OCI-LY7 (cell line): ENCODE results near the gene IDUA. TPM values are rescaled to one million over a fixed set of nuclear protein-coding genes. Genes with fewer than 3 reads are reported as not detected.

Source experiments
- BruUV-seq: library from RNA; stranded (reverse); fragments of 400-500 nt; replicated peaks from 2 replicates; lab custom pipeline; 2021; lab: Mats Ljungman, UMichigan
- CTCF ChIA-PET: fragments of 300-600 bp; sonication (Branson Sonifier 250); formaldehyde crosslinking; loops from one replicate; lab custom pipeline; 2022; ENCODE audit warnings: antibody characterized with exemption; ENCODE audit not compliant: unreplicated experiment; lab: Charles Lee
- POLR2A ChIA-PET: fragments of 300-600 bp; sonication (Branson Sonifier 250); formaldehyde crosslinking; loops from one replicate; lab custom pipeline; 2022; ENCODE audit warnings: antibody characterized with exemption; lab: Charles Lee
- DNase-seq: peaks from one replicate; pipeline ENCODE4 v3.0.0-alpha.2; 2015; ENCODE audit warnings: low spot score
- H2AFZ ChIP-seq: fragments of 200-600 bp; sonication (generic), shearing (Covaris generic); 2 replicates; pipeline ENCODE4 v1.6.1; 2014; ENCODE audit warnings: mild to moderate bottlenecking, antibody characterized with exemption, low read length, moderate library complexity
- H3K27ac ChIP-seq: fragments of 200-600 bp; sonication (generic); 2 replicates; pipeline ENCODE4 v1.5.1; 2014; ENCODE audit warnings: mixed run types, low read depth, mild to moderate bottlenecking, moderate library complexity, low read length, inconsistent platforms; ENCODE audit not compliant: poor library complexity, severe bottlenecking
- H3K36me3 ChIP-seq: fragments of 200-600 bp; sonication (generic); 2 replicates; pipeline ENCODE4 v1.6.1; 2014; ENCODE audit warnings: mild to moderate bottlenecking, antibody characterized with exemption, low read length, moderate library complexity, mixed read lengths; ENCODE audit not compliant: insufficient read depth
- H3K4me1 ChIP-seq: fragments of 200-600 bp; sonication (generic); 2 replicates; pipeline ENCODE4 v1.5.1; 2014; ENCODE audit warnings: mild to moderate bottlenecking, low read length; ENCODE audit not compliant: insufficient read depth, poor library complexity, severe bottlenecking
- H3K4me2 ChIP-seq: fragments of 200-600 bp; sonication (generic); 2 replicates; pipeline ENCODE4 v1.6.1; 2014; ENCODE audit warnings: mild to moderate bottlenecking, low read length
- H3K4me3 ChIP-seq: fragments of 200-600 bp; sonication (generic); 2 replicates; pipeline ENCODE4 v1.5.1; 2014; ENCODE audit warnings: mild to moderate bottlenecking, low read depth, low read length; ENCODE audit not compliant: poor library complexity, severe bottlenecking
- H3K79me2 ChIP-seq: fragments of 200-600 bp; sonication (generic); 2 replicates; pipeline ENCODE4 v1.6.1; 2016; ENCODE audit warnings: low read depth, mild to moderate bottlenecking, low read length, moderate library complexity, mixed read lengths; ENCODE audit not compliant: insufficient read depth
- H3K9me2 ChIP-seq: fragments of 200-600 bp; sonication (generic); 2 replicates; pipeline ENCODE4 v1.6.1; 2016; ENCODE audit warnings: mild to moderate bottlenecking, low read length, mixed read lengths; ENCODE audit not compliant: insufficient read depth
- H3K9me3 ChIP-seq: fragments of 200-600 bp; sonication (generic); 2 replicates; pipeline ENCODE4 v1.6.1; 2014; ENCODE audit warnings: mild to moderate bottlenecking, mixed run types, low read length, mixed read lengths
- H4K20me1 ChIP-seq: fragments of 200-600 bp; sonication (generic); 2 replicates; pipeline ENCODE4 v1.6.1; 2014; ENCODE audit warnings: mild to moderate bottlenecking, antibody characterized with exemption, low read length, moderate library complexity, mixed read lengths; ENCODE audit not compliant: insufficient read depth
- CTCF ChIP-seq: fragments of 200-600 bp; sonication (generic); conservative IDR thresholded peaks from 2 replicates; pipeline ENCODE4 v1.5.1; 2014; ENCODE audit warnings: mild to moderate bottlenecking, antibody characterized with exemption, low read length, moderate library complexity, mixed read lengths
- EZH2phosphoT487 ChIP-seq: fragments of 200-600 bp; sonication (generic); IDR thresholded peaks from 2 replicates; pipeline ENCODE4 v1.6.1; 2018; ENCODE audit warnings: low read depth, borderline replicate concordance, mild to moderate bottlenecking, mixed run types, antibody characterized with exemption, low read length, moderate library complexity, mixed read lengths
- intact Hi-C: fragments of 100-400 bp; cut with micrococcal nuclease; formaldehyde crosslinking; loops from one replicate; pipeline ENCODE4 v1.10.0; 2022; ENCODE audit not compliant: unreplicated experiment
- total RNA-seq, 2 experiments: library from RNA; depleted of rRNA in 1 of 2; stranded (reverse); fragments of >200 nt in 1 of 2; shearing (Covaris generic) in 1 of 2; gene quantifications; 2 replicates each; pipeline ENCODE4 v1.2.3, GENCODE V29; 2014 to 2022

IDUA gene
- total RNA-seq, 2 experiments from 2014 or later, result 12.3 to 15.7 TPM

DNA sequence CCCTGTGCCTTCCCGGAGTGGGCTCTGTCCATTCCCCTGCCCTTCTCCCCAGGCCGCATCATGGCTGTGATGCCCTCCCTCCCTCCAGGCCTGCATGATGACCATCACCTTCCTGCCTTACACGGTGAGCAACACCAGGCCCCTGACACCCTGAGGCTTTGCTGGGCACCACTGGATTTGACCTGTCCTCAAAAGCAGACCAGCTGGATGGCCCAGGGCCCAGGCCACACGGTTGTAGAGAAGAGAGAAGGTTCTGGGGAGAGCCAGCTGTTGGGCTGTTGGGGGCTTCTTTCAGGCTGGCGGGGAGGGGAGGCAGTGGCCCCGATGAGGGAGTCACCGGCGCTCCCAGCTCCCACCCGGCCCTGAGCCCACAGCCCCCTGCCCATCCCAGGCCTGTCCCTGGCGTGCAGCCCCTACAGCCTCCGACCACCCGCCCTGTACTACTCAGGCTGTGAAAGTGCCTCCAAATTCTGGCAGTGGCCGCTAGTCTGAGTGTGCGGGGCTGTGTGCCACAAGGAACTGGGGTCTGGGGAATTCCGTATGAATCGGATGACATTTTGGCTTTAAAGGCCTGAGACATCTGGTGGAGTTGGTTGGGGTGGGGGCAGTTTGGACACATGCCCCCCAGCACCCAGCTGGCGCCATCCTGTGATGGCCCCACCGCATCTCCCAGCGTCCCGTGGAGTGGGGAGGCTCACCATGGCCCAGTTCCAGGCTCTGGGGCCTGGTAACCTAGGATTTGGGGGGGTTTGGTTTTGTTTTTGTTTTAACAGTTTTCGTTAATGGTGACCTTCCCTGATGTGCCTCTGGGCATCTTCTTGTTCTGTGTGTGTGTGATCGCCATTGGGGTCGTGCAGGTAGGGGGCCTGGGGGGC lies 35.0 kb upstream of the IDUA start:
- ChIA-PET CTCF (no interaction called here), POLR2A (no interaction called here)
- intact Hi-C loops, result no loop called here
- no peaks in the 10 kb centered on the region for H3K4me1 ChIP-seq
- H4K20me1 ChIP-seq, result no peaks in the 10 kb centered on the region
- H3K4me3 ChIP-seq, result no peak overlapping the region
- no peak for DNase-seq
- H3K9me2 ChIP-seq, result no peaks in the 10 kb centered on the region
- no peaks in the 10 kb centered on the region for H3K9me3 ChIP-seq
- BruUV-seq, result no TSS peak
- no peaks in the 10 kb centered on the region for H3K36me3 ChIP-seq
- H2AFZ ChIP-seq, result no peak overlapping the region
- TF ChIP-seq CTCF (no peak), EZH2phosphoT487 (no peak)
- no peaks in the 10 kb centered on the region for H3K79me2 ChIP-seq
- H3K27ac ChIP-seq, result no peak overlapping the region
- no peak overlapping the region for H3K4me2 ChIP-seq

GRCh38 chr4:952881-953573 lies 33.8 kb upstream of the IDUA start:
- no peak for TF ChIP-seq EZH2phosphoT487
- no peak for TF ChIP-seq CTCF
- BruUV-seq, result no TSS peak
- H3K4me1 ChIP-seq, result no peaks in the 10 kb centered on the region
- H3K79me2 ChIP-seq, result no peaks in the 10 kb centered on the region
- intact Hi-C loops, result no loop called here
- H3K4me2 ChIP-seq, result no peak overlapping the region
- DNase-seq, result no peak
- no peaks in the 10 kb centered on the region for H3K36me3 ChIP-seq
- no peaks in the 10 kb centered on the region for H3K9me3 ChIP-seq
- H3K9me2 ChIP-seq, result no peaks in the 10 kb centered on the region
- ChIA-PET CTCF (no interaction called here), POLR2A (no interaction called here)
- H4K20me1 ChIP-seq, result no peaks in the 10 kb centered on the region
- no peak overlapping the region for H3K27ac ChIP-seq
- no peak overlapping the region for H3K4me3 ChIP-seq
- H2AFZ ChIP-seq, result no peak overlapping the region

GRCh38 chr4:953574-953915 lies 33.3 kb upstream of the IDUA start:
- no peaks in the 10 kb centered on the region for H3K79me2 ChIP-seq
- H4K20me1 ChIP-seq, result no peaks in the 10 kb centered on the region
- no peaks in the 10 kb centered on the region for H3K9me3 ChIP-seq
- POLR2A ChIA-PET, result no interaction called here
- no peak overlapping the region for H3K4me2 ChIP-seq
- no peak for DNase-seq
- H3K4me1 ChIP-seq, result no peaks in the 10 kb centered on the region
- BruUV-seq, result no TSS peak
- H3K9me2 ChIP-seq, result no peaks in the 10 kb centered on the region
- H3K27ac ChIP-seq, result no peak overlapping the region
- H3K36me3 ChIP-seq, result no peaks in the 10 kb centered on the region
- TF ChIP-seq CTCF (no peak), EZH2phosphoT487 (no peak)
- no peak overlapping the region for H2AFZ ChIP-seq
- CTCF ChIA-PET, result no interaction called here
- no peak overlapping the region for H3K4me3 ChIP-seq
- intact Hi-C loops, result no loop called here
